ENCODE data around the gene BST2.
A peak's percentile ranks its signal among the peaks of the same experiment; 100 is the strongest.

Gene BST2

DNA sequence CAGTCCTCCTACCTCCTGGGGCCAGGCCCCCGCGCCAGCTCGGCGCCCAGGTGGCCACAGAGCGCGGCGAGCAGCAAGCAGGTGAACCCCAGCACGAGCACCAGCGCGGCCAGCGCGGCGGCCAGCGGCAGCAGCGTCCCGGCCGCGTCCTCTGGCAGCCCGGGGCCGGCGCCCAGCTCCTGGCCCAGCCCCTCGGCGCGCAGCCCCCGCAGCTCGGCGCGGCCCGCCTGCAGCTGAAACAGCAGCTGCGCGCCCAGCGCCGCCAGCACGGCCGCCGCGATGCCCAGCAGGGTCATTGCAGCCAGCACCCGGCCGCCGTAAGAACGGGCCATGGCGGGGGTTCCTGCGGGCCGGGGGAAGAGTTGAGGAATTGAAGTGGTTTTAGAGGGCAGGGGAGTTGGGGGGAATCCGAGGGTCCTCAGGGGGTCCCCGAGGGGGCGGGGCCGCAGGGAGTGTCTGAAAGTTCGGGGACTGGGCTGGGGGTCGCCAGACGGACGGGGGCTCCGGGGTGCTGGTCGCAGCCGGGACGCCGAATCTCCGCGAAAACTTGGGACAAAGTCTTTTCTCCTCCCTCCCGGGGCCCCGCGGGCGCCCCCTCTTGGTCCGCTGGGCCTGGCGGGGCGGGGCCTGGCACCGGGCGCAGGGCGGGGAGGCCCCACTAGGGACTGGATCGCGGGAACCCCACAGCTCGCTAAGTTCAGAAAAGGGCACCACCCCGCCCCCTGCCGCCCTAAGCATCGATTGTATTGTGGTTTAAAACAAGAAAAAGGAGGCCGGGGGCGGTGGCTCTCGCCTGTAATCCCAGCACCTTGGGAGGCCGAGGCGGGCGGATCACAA, 42.9 kb upstream of the BST2 start, which contains the start of gene TMEM221:
Gene TMEM221 (minus strand): TSS at position 538 of the 837 bp plus-strand sequence. CDS start 206 bp downstream, at position 332.
- no peaks in the 10 kb centered on the region for H3K9me3 ChIP-seq (ENCODE audit: control insufficient read depth, low read length)
- peak within 1 kb of the TSS; percentile 60 for H3K4me3 ChIP-seq (ENCODE audit: low read depth, low read length)
- no peaks in the 10 kb centered on the region for H3K36me3 ChIP-seq (ENCODE audit: control insufficient read depth, insufficient read depth, low read length)
- H3K4me2 ChIP-seq (ENCODE audit: low read length) = peak within 1 kb of the TSS; percentile 90
- H3K4me1 ChIP-seq = no peaks in the 10 kb centered on the region
- H3K9ac ChIP-seq = no peak within 1 kb of the TSS
- H3K27me3 ChIP-seq (ENCODE audit: control insufficient read depth, insufficient read depth, low read length) = no peaks in the 10 kb centered on the region
- peak; percentile 84 for TF ChIP-seq CTCF (IDR thresholded peaks at IDR 0.05)
- no peak within 1 kb of the TSS for H3K27ac ChIP-seq
- H2AFZ ChIP-seq = peak within 1 kb of the TSS; percentile 84
- H3K79me2 ChIP-seq = no peaks in the 10 kb centered on the region

DNA sequence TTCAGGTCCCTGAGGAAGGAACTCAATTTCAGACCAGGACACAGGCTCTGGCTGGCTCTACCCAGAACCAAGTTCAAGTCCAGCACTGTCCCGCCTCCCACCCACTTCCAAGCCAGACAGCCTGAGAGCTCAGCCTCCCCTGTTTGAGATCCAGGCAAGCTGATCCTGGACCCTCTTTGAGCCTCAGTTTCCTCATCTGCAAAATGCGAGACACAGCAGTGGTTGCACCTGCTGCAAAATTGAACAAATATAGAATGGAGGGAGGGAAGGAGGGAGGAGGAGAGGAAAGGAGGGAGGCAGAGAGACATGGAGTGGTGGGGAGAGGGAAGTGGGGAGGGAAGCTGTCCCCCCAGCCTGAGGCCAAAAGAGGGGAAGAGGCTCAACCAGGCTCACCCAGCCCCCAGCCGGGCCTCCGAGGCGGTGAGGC, 42.3 kb upstream of the BST2 start:
- no peak overlapping the region for H3K27ac ChIP-seq
- H3K4me2 ChIP-seq (ENCODE audit: low read length) = peak overlapping the region; percentile 90
- H3K9me3 ChIP-seq (ENCODE audit: control insufficient read depth, low read length) = no peaks in the 10 kb centered on the region
- TF ChIP-seq CTCF (IDR thresholded peaks at IDR 0.05) = no peak
- H3K4me3 ChIP-seq (ENCODE audit: low read depth, low read length) = no peak overlapping the region
- no peaks in the 10 kb centered on the region for H3K27me3 ChIP-seq (ENCODE audit: control insufficient read depth, insufficient read depth, low read length)
- peak overlapping the region; percentile 84 for H2AFZ ChIP-seq
- H3K9ac ChIP-seq = no peak overlapping the region
- no peaks in the 10 kb centered on the region for H3K79me2 ChIP-seq
- no peaks in the 10 kb centered on the region for H3K4me1 ChIP-seq
- no peaks in the 10 kb centered on the region for H3K36me3 ChIP-seq (ENCODE audit: control insufficient read depth, insufficient read depth, low read length)

GRCh38 chr19:17445526-17446165, 40.2 kb upstream of the BST2 start:
- TF ChIP-seq CTCF (IDR thresholded peaks at IDR 0.05) = no peak
- no peak overlapping the region for H3K27ac ChIP-seq
- H3K27me3 ChIP-seq (ENCODE audit: control insufficient read depth, insufficient read depth, low read length) = no peaks in the 10 kb centered on the region
- H2AFZ ChIP-seq = no peak overlapping the region
- no peak overlapping the region for H3K9ac ChIP-seq
- no peaks in the 10 kb centered on the region for H3K9me3 ChIP-seq (ENCODE audit: control insufficient read depth, low read length)
- H3K4me2 ChIP-seq (ENCODE audit: low read length) = no peak overlapping the region
- no peaks in the 10 kb centered on the region for H3K36me3 ChIP-seq (ENCODE audit: control insufficient read depth, insufficient read depth, low read length)
- no peaks in the 10 kb centered on the region for H3K4me1 ChIP-seq
- H3K4me3 ChIP-seq (ENCODE audit: low read depth, low read length) = no peak overlapping the region
- H3K79me2 ChIP-seq = no peaks in the 10 kb centered on the region

DNA sequence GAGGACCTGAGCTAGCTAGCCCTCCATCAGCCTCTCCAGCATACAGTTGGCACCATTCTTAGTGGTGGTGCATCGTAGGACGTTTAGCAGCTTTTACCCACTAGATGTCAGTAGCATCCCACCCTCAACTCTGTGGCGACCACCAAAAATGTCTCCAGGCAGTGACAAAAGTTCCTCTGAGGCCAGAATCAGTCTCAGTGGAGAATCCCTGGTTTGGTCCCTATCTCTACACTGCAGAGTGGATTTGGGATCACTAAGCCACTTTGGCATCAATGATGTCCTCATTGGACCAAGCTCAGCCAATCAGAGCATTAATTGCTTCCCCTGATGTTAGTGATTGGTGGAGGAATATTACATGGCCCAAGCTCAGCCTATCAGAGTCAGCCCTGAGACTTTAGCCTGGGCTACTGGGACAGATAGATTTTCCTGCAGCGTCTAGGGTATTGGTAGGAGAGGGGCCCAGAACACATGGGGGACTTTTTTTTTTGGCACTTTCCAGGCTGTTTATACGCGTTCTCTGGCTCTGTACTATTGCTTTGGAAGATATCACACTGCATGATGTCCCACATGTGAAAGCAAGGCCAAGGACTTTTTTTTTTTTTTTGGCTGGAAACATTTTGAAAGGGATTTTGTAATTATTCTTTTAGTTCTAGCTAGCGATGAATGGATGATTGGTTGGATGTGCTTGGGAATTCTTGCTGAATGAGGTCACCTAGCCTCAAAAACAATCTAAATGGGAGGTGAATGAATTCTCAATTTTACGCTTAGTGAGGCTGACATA, 36.0 kb upstream of the BST2 start:
- H3K9ac ChIP-seq = no peak overlapping the region
- H3K9me3 ChIP-seq (ENCODE audit: control insufficient read depth, low read length) = no peaks in the 10 kb centered on the region
- peak; percentile 45 for TF ChIP-seq CTCF (IDR thresholded peaks at IDR 0.05)
- H3K27me3 ChIP-seq (ENCODE audit: control insufficient read depth, insufficient read depth, low read length) = no peaks in the 10 kb centered on the region
- no peak overlapping the region for H3K4me3 ChIP-seq (ENCODE audit: low read depth, low read length)
- no peaks in the 10 kb centered on the region for H3K36me3 ChIP-seq (ENCODE audit: control insufficient read depth, insufficient read depth, low read length)
- H3K79me2 ChIP-seq = no peaks in the 10 kb centered on the region
- H3K4me1 ChIP-seq = no peaks in the 10 kb centered on the region
- H3K27ac ChIP-seq = no peak overlapping the region
- no peak overlapping the region for H2AFZ ChIP-seq
- no peak overlapping the region for H3K4me2 ChIP-seq (ENCODE audit: low read length)
